HepG2 (cell line): Measurements from ENCODE around the gene RBBP8NL. TPM values are rescaled to one million over a fixed set of nuclear protein-coding genes. Genes with fewer than 3 reads are reported as not detected.
A peak's percentile ranks its signal among the peaks of the same experiment; 100 is the strongest.

Source experiments
- ADNP ChIP-seq: sonication (generic); formaldehyde crosslinking; IDR thresholded peaks from 2 replicates; pipeline ENCODE4 v1.4.0; 2020; ENCODE audit warnings: missing genetic modification reagents
- ARNTL ChIP-seq: sonication (generic); formaldehyde crosslinking; IDR thresholded peaks from 2 replicates; pipeline ENCODE4 v1.4.0; 2020; ENCODE audit warnings: mild to moderate bottlenecking, missing genetic modification reagents
- ATAD3A ChIP-seq: sonication (generic); formaldehyde crosslinking; IDR thresholded peaks from 2 replicates; pipeline ENCODE4 v1.4.0; 2020; ENCODE audit warnings: missing genetic modification reagents
- DBP ChIP-seq: sonication (generic); formaldehyde crosslinking; IDR thresholded peaks from 2 replicates; pipeline ENCODE4 v1.4.0; 2020; ENCODE audit warnings: missing genetic modification reagents; ENCODE audit errors: not compliant biosample characterization
- EEA1 ChIP-seq: sonication (generic); formaldehyde crosslinking; IDR thresholded peaks from 2 replicates; pipeline ENCODE4 v1.5.1; 2020; ENCODE audit warnings: mild to moderate bottlenecking, missing genetic modification reagents, borderline replicate concordance
- HNRNPLL ChIP-seq: fragments of 200-400 bp; formaldehyde crosslinking; IDR thresholded peaks from 2 replicates; pipeline ENCODE4 v1.6.1; 2017; ENCODE audit warnings: mild to moderate bottlenecking, low read depth, low read length; ENCODE audit not compliant: poor library complexity, severe bottlenecking
- NFYC ChIP-seq: IDR thresholded peaks from 2 replicates; pipeline ENCODE4 v1.6.1; 2016; ENCODE audit warnings: missing genetic modification reagents, missing compliant biosample characterization
- NR0B2 ChIP-seq: sonication (generic); formaldehyde crosslinking; IDR thresholded peaks from 2 replicates; pipeline ENCODE4 v1.4.0; 2020; ENCODE audit warnings: mild to moderate bottlenecking, missing genetic modification reagents
- RBM39 ChIP-seq: fragments of 200-400 bp; formaldehyde crosslinking; IDR thresholded peaks from one replicate; pipeline ENCODE4 v1.6.1; 2018; ENCODE audit warnings: antibody characterized with exemption, mild to moderate bottlenecking, low read depth, low read length; ENCODE audit not compliant: poor library complexity, severe bottlenecking
- SRSF9 ChIP-seq: fragments of 200-400 bp; formaldehyde crosslinking; IDR thresholded peaks from 2 replicates; pipeline ENCODE4 v1.6.1; 2018; ENCODE audit warnings: borderline replicate concordance, mild to moderate bottlenecking, low read depth, low read length; ENCODE audit not compliant: insufficient read depth, poor library complexity, severe bottlenecking
- ZEB1 ChIP-seq: IDR thresholded peaks from 2 replicates; pipeline ENCODE4 v1.6.1; 2012; ENCODE audit warnings: mild to moderate bottlenecking, low read depth, inconsistent platforms; ENCODE audit not compliant: insufficient replicate concordance
- ZNF510 ChIP-seq: sonication (generic); formaldehyde crosslinking; IDR thresholded peaks from 2 replicates; pipeline ENCODE4 v1.4.0; 2020; ENCODE audit warnings: low read depth, mild to moderate bottlenecking, missing genetic modification reagents
- ZNF570 ChIP-seq: sonication (generic); formaldehyde crosslinking; IDR thresholded peaks from 2 replicates; pipeline ENCODE4 v1.4.0; 2020; ENCODE audit warnings: mild to moderate bottlenecking, missing genetic modification reagents, borderline replicate concordance
- ZNF670 ChIP-seq: sonication (generic); formaldehyde crosslinking; IDR thresholded peaks from 2 replicates; pipeline ENCODE4 v1.8.0; 2022; ENCODE audit warnings: mild to moderate bottlenecking, missing genetic modification reagents, borderline replicate concordance
- ZNF720 ChIP-seq: sonication (generic); formaldehyde crosslinking; IDR thresholded peaks from 2 replicates; pipeline ENCODE4 v1.4.0; 2020; ENCODE audit warnings: missing genetic modification reagents
- ZNF850 ChIP-seq: sonication (generic); formaldehyde crosslinking; conservative IDR thresholded peaks from 2 replicates; pipeline ENCODE4 v1.9.0; 2021; ENCODE audit warnings: mild to moderate bottlenecking, missing genetic modification reagents
- ZZZ3 ChIP-seq: sonication (generic); formaldehyde crosslinking; IDR thresholded peaks from 2 replicates; pipeline ENCODE4 v1.4.0; 2020; ENCODE audit warnings: missing genetic modification reagents, mild to moderate bottlenecking, borderline replicate concordance
- polyA plus RNA-seq, 8 experiments: library from polyadenylated mRNA; depleted of rRNA in 3 of 8; stranded (reverse) in 7 of 8; unstranded in 1 of 8; fragments of >200 nt; fragmentation: Illumina TruSeq in 4 of 8; extraction: Trizol in 4 of 8; gene quantifications; 2 replicates each; pipeline versions ENCODE4 v1.2.1 to v1.2.3, GENCODE V29; 2011 to 2016; ENCODE audit warnings: low read depth in 4 of 8, missing spikeins in 1 of 8, mixed read lengths in 1 of 8; ENCODE audit not compliant: insufficient read depth in 1 of 8
- total RNA-seq, 5 experiments: library from RNA; depleted of rRNA; stranded (reverse); fragments of >200 nt; fragmentation: Illumina TruSeq; extraction: Trizol; gene quantifications; 2 replicates each; pipeline ENCODE4 v1.2.3, GENCODE V29; 2016; ENCODE audit warnings: low read depth in 1 of 5
- TF ChIP-seq, protein P1 (sequence below): sonication (generic); formaldehyde crosslinking; conservative IDR thresholded peaks from 2 replicates; pipeline ENCODE4 v1.4.0; 2020; ENCODE audit warnings: mild to moderate bottlenecking, missing genetic modification reagents, moderate library complexity
- TF ChIP-seq, protein P2 (sequence below): sonication (generic); formaldehyde crosslinking; conservative IDR thresholded peaks from 2 replicates; pipeline ENCODE4 v1.5.0; 2020; ENCODE audit warnings: missing genetic modification reagents
- TF ChIP-seq, protein P3 (sequence below): sonication (generic); formaldehyde crosslinking; conservative IDR thresholded peaks from 2 replicates; pipeline ENCODE4 v1.4.0; 2020; ENCODE audit warnings: missing genetic modification reagents

RBBP8NL gene
- total and polyA plus RNA-seq, 2 of the 13 experiments (the other 11 are each of a cell fraction or from before 2014, with no cell fraction given) = 0.69 to 0.86 TPM

GRCh38 chr20:62395311-62396242 lies 31.8 kb downstream of the RBBP8NL start (continued):
- TF ChIP-seq ZNF720 (CRISPR knock-in tag) = no peak
- no peak for TF ChIP-seq ZNF570 (CRISPR knock-in tag)
- TF ChIP-seq ZNF510 (CRISPR knock-in tag) = no peak
- TF ChIP-seq HNRNPLL = peak; percentile 20
- TF ChIP-seq SRSF9 = no peak
- no peak for TF ChIP-seq ZNF850 (CRISPR knock-in tag)
- no peak for TF ChIP-seq ATAD3A (CRISPR knock-in tag)
- TF ChIP-seq DBP (CRISPR knock-in tag) = no peak
- TF ChIP-seq ZEB1 = no peak
- no peak for TF ChIP-seq NFYC (CRISPR knock-in tag)
- TF ChIP-seq NR0B2 = peak; percentile 26; the same call in 1 of the 2 replicates
- no peak for TF ChIP-seq ZNF670 (CRISPR knock-in tag)
- TF ChIP-seq RBM39 = peak; percentile 16
- TF ChIP-seq ADNP = no peak
- no peak for TF ChIP-seq EEA1 (CRISPR knock-in tag)
- TF ChIP-seq, protein P1, sequence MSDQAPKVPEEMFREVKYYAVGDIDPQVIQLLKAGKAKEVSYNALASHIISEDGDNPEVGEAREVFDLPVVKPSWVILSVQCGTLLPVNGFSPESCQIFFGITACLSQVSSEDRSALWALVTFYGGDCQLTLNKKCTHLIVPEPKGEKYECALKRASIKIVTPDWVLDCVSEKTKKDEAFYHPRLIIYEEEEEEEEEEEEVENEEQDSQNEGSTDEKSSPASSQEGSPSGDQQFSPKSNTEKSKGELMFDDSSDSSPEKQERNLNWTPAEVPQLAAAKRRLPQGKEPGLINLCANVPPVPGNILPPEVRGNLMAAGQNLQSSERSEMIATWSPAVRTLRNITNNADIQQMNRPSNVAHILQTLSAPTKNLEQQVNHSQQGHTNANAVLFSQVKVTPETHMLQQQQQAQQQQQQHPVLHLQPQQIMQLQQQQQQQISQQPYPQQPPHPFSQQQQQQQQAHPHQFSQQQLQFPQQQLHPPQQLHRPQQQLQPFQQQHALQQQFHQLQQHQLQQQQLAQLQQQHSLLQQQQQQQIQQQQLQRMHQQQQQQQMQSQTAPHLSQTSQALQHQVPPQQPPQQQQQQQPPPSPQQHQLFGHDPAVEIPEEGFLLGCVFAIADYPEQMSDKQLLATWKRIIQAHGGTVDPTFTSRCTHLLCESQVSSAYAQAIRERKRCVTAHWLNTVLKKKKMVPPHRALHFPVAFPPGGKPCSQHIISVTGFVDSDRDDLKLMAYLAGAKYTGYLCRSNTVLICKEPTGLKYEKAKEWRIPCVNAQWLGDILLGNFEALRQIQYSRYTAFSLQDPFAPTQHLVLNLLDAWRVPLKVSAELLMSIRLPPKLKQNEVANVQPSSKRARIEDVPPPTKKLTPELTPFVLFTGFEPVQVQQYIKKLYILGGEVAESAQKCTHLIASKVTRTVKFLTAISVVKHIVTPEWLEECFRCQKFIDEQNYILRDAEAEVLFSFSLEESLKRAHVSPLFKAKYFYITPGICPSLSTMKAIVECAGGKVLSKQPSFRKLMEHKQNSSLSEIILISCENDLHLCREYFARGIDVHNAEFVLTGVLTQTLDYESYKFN = no peak
- TF ChIP-seq ARNTL (CRISPR knock-in tag) = no peak
- TF ChIP-seq, protein P2, sequence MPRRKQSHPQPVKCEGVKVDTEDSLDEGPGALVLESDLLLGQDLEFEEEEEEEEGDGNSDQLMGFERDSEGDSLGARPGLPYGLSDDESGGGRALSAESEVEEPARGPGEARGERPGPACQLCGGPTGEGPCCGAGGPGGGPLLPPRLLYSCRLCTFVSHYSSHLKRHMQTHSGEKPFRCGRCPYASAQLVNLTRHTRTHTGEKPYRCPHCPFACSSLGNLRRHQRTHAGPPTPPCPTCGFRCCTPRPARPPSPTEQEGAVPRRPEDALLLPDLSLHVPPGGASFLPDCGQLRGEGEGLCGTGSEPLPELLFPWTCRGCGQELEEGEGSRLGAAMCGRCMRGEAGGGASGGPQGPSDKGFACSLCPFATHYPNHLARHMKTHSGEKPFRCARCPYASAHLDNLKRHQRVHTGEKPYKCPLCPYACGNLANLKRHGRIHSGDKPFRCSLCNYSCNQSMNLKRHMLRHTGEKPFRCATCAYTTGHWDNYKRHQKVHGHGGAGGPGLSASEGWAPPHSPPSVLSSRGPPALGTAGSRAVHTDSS = no peak
- TF ChIP-seq, protein P3, sequence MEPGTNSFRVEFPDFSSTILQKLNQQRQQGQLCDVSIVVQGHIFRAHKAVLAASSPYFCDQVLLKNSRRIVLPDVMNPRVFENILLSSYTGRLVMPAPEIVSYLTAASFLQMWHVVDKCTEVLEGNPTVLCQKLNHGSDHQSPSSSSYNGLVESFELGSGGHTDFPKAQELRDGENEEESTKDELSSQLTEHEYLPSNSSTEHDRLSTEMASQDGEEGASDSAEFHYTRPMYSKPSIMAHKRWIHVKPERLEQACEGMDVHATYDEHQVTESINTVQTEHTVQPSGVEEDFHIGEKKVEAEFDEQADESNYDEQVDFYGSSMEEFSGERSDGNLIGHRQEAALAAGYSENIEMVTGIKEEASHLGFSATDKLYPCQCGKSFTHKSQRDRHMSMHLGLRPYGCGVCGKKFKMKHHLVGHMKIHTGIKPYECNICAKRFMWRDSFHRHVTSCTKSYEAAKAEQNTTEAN (CRISPR knock-in tag) = no peak
- no peak for TF ChIP-seq ZZZ3 (CRISPR knock-in tag)
